AML-193 (cell line): Measurements from ENCODE around the gene HSF2BP.
"Not testable (repeated sequence)": the region's sequence is repeated elsewhere in the genome, so short reads cannot be mapped to it uniquely, and the experiment has no call there.

Experiments used
- DNase-seq, 2 experiments: peaks; one replicate each; lab custom pipeline; 2025; lab: John Stamatoyannopoulos, UW

The HSF2BP gene

GRCh38 chr21:43516860-43517627, 142.2 kb downstream of the HSF2BP start:
- DNase-seq: not testable (repeated sequence)

DNA sequence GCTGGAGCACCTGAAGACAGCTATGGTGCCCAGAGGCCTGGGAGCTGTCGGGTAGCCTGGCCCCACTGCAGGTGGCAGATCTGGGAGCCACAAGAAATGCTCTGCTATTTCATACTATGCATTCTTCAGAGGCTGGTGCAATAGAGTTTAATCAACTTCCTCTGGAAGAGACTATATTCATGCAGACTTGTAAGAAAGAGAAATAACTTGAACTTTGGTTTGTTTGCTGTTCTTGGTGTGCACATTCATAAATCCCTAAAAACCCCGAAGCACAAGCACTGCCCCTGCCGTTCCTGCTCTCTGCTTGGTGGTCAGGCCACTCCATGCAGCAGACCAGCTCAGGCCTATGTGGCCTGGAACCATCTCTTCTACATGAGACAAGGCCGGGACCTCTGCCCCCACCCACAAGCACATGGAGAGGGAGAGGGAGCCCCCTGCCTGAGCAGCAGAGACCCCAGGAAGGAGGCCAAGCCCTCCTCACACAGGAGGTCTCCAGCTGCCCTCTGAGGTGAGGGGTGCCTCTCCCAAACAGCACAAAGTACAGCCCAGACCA, 142.9 kb downstream of the HSF2BP start:
- DNase-seq: not testable (repeated sequence)

GRCh38 chr21:43514834-43515233, 144.5 kb downstream of the HSF2BP start:
- not testable (repeated sequence) for DNase-seq

GRCh38 chr21:43513023-43513422, 146.3 kb downstream of the HSF2BP start:
- DNase-seq: not testable (repeated sequence)

GRCh38 chr21:43511209-43511608, 148.1 kb downstream of the HSF2BP start:
- not testable (repeated sequence) for DNase-seq

DNA sequence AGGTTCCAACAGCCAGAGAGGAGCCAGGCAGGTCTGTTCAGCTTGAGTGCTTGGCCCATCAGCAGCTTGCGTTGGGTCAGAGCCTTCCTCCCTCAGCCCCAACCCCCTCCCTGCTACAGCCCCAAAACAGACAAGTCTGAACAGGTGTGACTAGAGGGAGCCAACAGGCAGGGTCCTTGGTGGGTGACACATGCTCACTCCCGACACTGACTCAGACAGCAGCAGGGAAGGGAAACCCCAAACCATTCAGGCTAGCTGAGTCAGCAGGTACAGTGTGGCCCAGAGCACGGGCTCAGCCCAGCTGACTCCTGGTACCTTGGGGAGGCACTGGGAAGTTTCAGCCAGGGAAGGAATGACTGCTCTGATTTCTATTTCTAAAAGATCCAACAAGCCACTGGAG, 148.6 kb downstream of the HSF2BP start:
- not testable (repeated sequence) for DNase-seq

DNA sequence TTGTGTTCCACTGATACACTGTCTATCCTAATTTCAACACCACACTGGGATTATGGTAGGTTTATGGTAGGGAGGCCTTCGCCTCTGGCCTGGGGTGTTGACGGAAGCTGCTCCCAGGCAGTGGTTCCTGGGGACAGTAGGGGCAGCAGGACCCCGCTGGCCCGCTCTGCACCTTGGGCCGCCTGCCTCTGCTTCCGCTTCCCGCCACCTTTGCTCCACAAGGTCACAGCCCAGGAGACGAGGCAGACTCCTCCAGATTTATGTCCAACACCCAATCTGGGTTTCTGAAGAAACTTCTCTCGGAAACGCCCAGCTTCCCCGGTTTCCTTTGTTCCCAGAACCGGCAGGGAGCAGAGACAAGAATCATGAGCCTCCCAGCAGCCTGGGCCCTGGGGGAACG, 155.4 kb downstream of the HSF2BP start:
- DNase-seq: not testable (repeated sequence)

DNA sequence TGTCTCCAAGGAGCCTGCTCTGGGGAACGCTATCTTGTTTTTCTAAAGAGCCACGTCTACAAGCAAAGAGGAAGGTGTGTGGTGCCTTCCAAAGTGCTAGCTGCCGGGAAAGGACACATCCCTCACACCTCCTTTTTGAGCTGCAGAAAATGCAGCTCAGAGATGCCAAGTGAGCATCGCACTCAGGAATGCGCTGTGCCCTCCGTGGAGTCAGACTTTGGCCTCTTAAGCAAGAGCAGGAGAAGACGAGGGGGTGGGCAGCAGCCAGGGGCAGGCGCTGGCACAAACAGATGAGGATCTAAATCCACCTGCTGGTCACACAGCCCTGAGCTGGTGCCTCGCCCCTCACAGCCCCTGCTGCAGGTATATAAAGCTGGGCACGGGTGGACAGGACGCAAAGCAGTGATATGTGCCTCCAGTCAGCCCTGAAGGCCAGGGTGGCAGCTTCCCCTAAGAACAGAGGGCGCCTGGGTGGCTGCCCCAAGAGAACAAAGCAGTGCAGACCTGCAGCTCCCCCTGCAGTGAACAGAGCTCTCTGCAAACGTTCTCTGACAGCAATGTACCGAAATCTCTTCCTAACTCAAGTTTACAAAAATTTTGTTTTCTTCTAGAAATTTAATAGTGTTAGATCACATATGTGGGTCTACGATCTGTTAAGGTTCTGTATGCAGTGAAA, 156.1 kb downstream of the HSF2BP start:
- not testable (repeated sequence) for DNase-seq

- not testable (repeated sequence) for DNase-seq
Observed at GRCh38 chr21:43502407-43503071, 156.7 kb downstream of the HSF2BP start.

DNA sequence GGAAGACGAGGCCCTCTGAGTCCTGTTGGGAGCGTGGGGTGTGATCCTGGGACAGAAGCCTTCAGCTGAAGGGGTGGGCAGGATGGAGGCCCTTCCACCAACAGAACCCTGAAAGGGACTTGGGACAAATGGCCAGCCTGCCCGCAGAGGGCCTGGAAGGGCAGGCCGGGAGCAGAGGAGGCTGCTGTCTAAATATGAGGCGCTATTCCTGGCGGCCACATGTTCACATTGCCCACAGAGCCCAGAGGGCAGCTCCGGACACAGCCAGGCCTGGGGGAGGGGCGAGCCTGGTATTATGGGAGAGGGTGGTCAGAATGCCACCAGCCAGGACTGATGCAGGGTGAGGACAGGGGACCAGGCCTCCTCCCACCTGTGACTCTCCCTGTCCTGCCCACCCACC, 160.4 kb downstream of the HSF2BP start:
- not testable (repeated sequence) for DNase-seq

DNA sequence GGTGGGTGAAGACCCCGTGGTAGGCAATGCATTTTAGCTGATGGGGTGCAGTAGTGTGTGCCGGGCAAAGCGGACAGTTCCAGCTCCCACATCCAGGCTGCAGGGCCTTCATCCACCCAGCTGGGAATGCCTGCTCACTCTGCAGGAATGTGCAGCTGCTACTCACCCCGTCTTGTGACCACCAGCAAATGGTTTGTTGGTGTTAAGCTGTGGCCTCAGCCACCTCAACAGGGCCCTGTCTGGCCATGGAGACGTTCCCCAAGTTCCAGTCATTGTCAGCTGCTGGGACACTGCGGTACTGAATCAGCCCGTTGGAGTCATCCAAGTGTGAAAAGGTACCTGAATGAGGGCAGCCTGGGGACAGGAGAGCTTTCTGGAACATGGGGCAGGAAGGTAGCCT, 161.2 kb downstream of the HSF2BP start:
- not testable (repeated sequence) for DNase-seq

DNA sequence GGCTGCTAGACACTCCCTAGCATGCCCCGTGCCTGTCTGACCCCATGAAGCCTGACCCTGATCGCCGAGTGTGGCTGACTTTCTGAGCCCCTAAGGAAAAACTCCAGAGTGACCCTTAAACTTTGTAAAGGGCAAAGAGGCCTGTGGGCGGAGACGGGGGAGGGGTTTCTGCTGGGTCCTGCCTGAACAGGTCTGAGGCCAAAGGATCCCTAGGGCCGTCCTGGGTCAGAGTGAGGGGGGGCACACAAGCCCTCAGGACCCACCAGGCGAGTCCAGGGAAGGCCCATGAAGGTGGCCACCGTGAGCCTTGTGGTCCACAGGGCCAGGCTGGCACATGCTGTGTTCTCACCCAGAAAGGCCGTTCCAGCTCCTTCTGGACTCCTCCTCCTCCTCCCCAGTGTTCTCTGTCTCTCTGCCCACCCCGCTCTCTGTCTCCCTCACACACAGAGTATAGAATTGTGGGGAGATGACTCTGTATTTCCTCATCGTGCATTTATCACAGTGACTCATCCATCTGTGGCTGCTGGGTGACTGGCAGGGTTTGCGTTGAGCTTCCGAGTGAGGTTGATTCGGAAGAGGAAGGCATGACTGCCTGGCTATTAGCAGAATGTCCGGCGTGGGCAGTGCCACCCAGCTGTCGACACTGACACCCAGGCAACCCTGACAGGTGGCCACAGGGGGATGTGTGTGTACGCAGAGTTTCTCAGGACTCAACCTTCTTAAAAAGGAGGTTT, 164.8 kb downstream of the HSF2BP start:
- not testable (repeated sequence) for DNase-seq

DNA sequence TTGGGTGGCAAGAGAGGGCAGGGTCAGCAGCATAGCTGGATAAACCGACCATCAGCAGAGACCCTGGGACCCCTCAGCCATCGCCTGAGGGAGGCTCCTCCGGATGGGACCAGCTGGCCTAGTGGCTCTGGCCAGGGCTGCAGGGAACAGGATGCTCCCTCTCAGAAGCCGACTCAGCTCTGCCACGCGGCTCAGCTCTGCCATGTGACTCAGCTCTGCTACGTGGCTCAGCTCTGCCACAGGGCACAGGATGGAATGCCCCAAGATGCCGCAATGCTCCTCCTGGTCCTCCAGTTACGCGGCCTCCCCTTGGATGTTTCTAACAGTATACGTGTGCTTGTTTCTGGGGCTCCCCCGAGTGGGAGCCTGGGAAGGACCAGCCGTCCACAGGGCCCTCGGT, 165.8 kb downstream of the HSF2BP start:
- not testable (repeated sequence) for DNase-seq

- not testable (repeated sequence) for DNase-seq
Observed at GRCh38 chr21:43488235-43488634, 171.1 kb downstream of the HSF2BP start.

DNA sequence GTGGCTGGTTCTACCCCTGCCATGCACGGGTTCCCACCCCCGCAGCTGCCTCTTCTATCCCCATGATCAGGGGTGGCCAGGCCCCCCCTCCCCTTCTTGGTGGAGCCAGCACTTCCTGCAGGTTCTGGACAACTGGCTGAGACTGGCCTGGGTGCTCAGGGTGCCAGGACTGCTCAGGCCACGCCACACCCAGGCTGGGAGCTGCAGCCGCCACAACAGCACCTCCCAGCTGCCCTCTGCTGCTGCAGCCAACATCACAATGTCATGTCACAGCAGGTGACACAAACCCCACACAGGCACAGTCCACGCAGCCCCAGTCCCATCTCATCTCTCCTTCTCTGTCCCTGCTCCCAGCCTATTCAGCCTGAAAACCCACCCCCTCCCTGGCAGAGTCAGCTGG, 173.2 kb downstream of the HSF2BP start:
- DNase-seq: not testable (repeated sequence)

- DNase-seq: not testable (repeated sequence)
Observed at GRCh38 chr21:43485016-43485415, 174.3 kb downstream of the HSF2BP start.

GRCh38 chr21:43479197-43479596, 180.1 kb downstream of the HSF2BP start:
- not testable (repeated sequence) for DNase-seq
